Measurements from ENCODE around the gene RPL29. TPM values are rescaled to one million over a fixed set of nuclear protein-coding genes. Genes with fewer than 3 reads are reported as not detected.
"Not testable (repeated sequence)": the region's sequence is repeated elsewhere in the genome, so short reads cannot be mapped to it uniquely, and the experiment has no call there.

RPL29 gene
- total RNA-seq (623 TPM), polyA plus RNA-seq (1,824 TPM)

- DNase-seq (ENCODE audit: extremely low spot score) = peak; percentile 88
- WGBS = under 1% methylated on average over 40 of the region's 40 CpGs
- Histone ChIP-seq H3K27ac (ENCODE audit: low read depth) (peak within 1 kb of the TSS; percentile 87), H3K4me1 (ENCODE audit: insufficient read depth) (peaks cover 2% of the 10 kb centered on the region), H3K4me3 (ENCODE audit: low read depth, low read length) (peak within 1 kb of the TSS; percentile 66), H3K36me3 (ENCODE audit: insufficient read depth) (peaks cover 3% of the 10 kb centered on the region)
Measured at GRCh38 chr3:51995346-51996163, at the start of gene RPL29. RPL29 (minus strand) TSS chr3:51995895; CDS start chr3:51995461, 434 bp downstream.

GRCh38 chr3:52044869-52045619 lies 49.3 kb upstream of the RPL29 start:
- no peaks in the 10 kb centered on the region for H3K36me3 ChIP-seq (ENCODE audit: insufficient read depth)
- H3K27ac ChIP-seq (ENCODE audit: low read depth) = no peak overlapping the region
- no peaks in the 10 kb centered on the region for H3K4me1 ChIP-seq (ENCODE audit: insufficient read depth)
- H3K4me3 ChIP-seq (ENCODE audit: low read depth, low read length) = no peak overlapping the region
- 91% methylated on average over 18 of the region's 18 CpGs for WGBS
- no peak for DNase-seq (ENCODE audit: extremely low spot score)

- no peaks in the 10 kb centered on the region for H3K36me3 ChIP-seq (ENCODE audit: insufficient read depth)
- 61% methylated on average over 6 of the region's 6 CpGs for WGBS
- H3K4me3 ChIP-seq (ENCODE audit: low read depth, low read length) = no peak overlapping the region
- H3K4me1 ChIP-seq (ENCODE audit: insufficient read depth) = no peaks in the 10 kb centered on the region
- no peak for DNase-seq (ENCODE audit: extremely low spot score)
- H3K27ac ChIP-seq (ENCODE audit: low read depth) = no peak overlapping the region
Measured at GRCh38 chr3:52043750-52044149, 48.1 kb upstream of the RPL29 start.

GRCh38 chr3:52043039-52043438 lies 47.3 kb upstream of the RPL29 start:
- not testable (repeated sequence) for H3K36me3 ChIP-seq (ENCODE audit: insufficient read depth)

GRCh38 chr3:52041118-52041731 lies 45.5 kb upstream of the RPL29 start:
- no peak for DNase-seq (ENCODE audit: extremely low spot score)
- H3K4me1 ChIP-seq (ENCODE audit: insufficient read depth) = no peaks in the 10 kb centered on the region
- H3K4me3 ChIP-seq (ENCODE audit: low read depth, low read length) = no peak overlapping the region
- 72% methylated on average over 10 of the region's 10 CpGs for WGBS
- H3K36me3 ChIP-seq (ENCODE audit: insufficient read depth) = no peaks in the 10 kb centered on the region
- no peak overlapping the region for H3K27ac ChIP-seq (ENCODE audit: low read depth)

More at GRCh38 chr3:52043039-52043438, 47.3 kb upstream of the RPL29 start:
- not testable (repeated sequence) for H3K4me3 ChIP-seq (ENCODE audit: low read depth, low read length); H3K4me1 ChIP-seq (ENCODE audit: insufficient read depth); DNase-seq (ENCODE audit: extremely low spot score); H3K27ac ChIP-seq (ENCODE audit: low read depth)
- 93% methylated on average over 1 of the region's 1 CpG for WGBS

GRCh38 chr3:52040600-52040999 lies 44.9 kb upstream of the RPL29 start:
- no peak for DNase-seq (ENCODE audit: extremely low spot score)
- 85% methylated on average over 8 of the region's 8 CpGs for WGBS
- Histone ChIP-seq H3K4me1 (ENCODE audit: insufficient read depth) (no peaks in the 10 kb centered on the region), H3K4me3 (ENCODE audit: low read depth, low read length) (no peak overlapping the region), H3K27ac (ENCODE audit: low read depth) (no peak overlapping the region), H3K36me3 (ENCODE audit: insufficient read depth) (no peaks in the 10 kb centered on the region)

GRCh38 chr3:52039846-52040245 lies 44.2 kb upstream of the RPL29 start:
- Histone ChIP-seq H3K27ac (ENCODE audit: low read depth) (no peak overlapping the region), H3K4me1 (ENCODE audit: insufficient read depth) (no peaks in the 10 kb centered on the region), H3K36me3 (ENCODE audit: insufficient read depth) (no peaks in the 10 kb centered on the region), H3K4me3 (ENCODE audit: low read depth, low read length) (no peak overlapping the region)
- WGBS = 74% methylated on average over 17 of the region's 17 CpGs
- no peak for DNase-seq (ENCODE audit: extremely low spot score)

GRCh38 chr3:52039426-52039825 lies 43.7 kb upstream of the RPL29 start:
- Histone ChIP-seq H3K4me3 (ENCODE audit: low read depth, low read length) (no peak overlapping the region), H3K4me1 (ENCODE audit: insufficient read depth) (no peaks in the 10 kb centered on the region), H3K27ac (ENCODE audit: low read depth) (no peak overlapping the region), H3K36me3 (ENCODE audit: insufficient read depth) (no peaks in the 10 kb centered on the region)
- no peak for DNase-seq (ENCODE audit: extremely low spot score)
- 89% methylated on average over 4 of the region's 4 CpGs for whole genome bisulfite sequencing

GRCh38 chr3:52038227-52038626 lies 42.5 kb upstream of the RPL29 start:
- WGBS = 88% methylated on average over 6 of the region's 6 CpGs

GRCh38 chr3:52037291-52037690 lies 41.6 kb upstream of the RPL29 start:
- Histone ChIP-seq H3K4me3 (ENCODE audit: low read depth, low read length) (no peak overlapping the region), H3K4me1 (ENCODE audit: insufficient read depth) (no peaks in the 10 kb centered on the region), H3K36me3 (ENCODE audit: insufficient read depth) (no peaks in the 10 kb centered on the region), H3K27ac (ENCODE audit: low read depth) (no peak overlapping the region)
- 96% methylated on average over 4 of the region's 4 CpGs for WGBS
- no peak for DNase-seq (ENCODE audit: extremely low spot score)

More at GRCh38 chr3:52038227-52038626, 42.5 kb upstream of the RPL29 start:
- no peak for DNase-seq (ENCODE audit: extremely low spot score)
- no peaks in the 10 kb centered on the region for H3K4me1 ChIP-seq (ENCODE audit: insufficient read depth)
- no peak overlapping the region for H3K4me3 ChIP-seq (ENCODE audit: low read depth, low read length)
- H3K27ac ChIP-seq (ENCODE audit: low read depth) = no peak overlapping the region
- no peaks in the 10 kb centered on the region for H3K36me3 ChIP-seq (ENCODE audit: insufficient read depth)

- Histone ChIP-seq H3K36me3 (ENCODE audit: insufficient read depth) (no peaks in the 10 kb centered on the region), H3K27ac (ENCODE audit: low read depth) (no peak overlapping the region), H3K4me1 (ENCODE audit: insufficient read depth) (no peaks in the 10 kb centered on the region), H3K4me3 (ENCODE audit: low read depth, low read length) (no peak overlapping the region)
- whole genome bisulfite sequencing = 44% methylated on average over 5 of the region's 5 CpGs
- no peak for DNase-seq (ENCODE audit: extremely low spot score)
Measured at GRCh38 chr3:52036829-52037228, 41.1 kb upstream of the RPL29 start.

GRCh38 chr3:52036222-52036694 lies 40.6 kb upstream of the RPL29 start:
- DNase-seq (ENCODE audit: extremely low spot score) = no peak
- WGBS = 76% methylated on average over 5 of the region's 5 CpGs
- Histone ChIP-seq H3K27ac (ENCODE audit: low read depth) (no peak overlapping the region), H3K4me1 (ENCODE audit: insufficient read depth) (no peaks in the 10 kb centered on the region), H3K4me3 (ENCODE audit: low read depth, low read length) (no peak overlapping the region), H3K36me3 (ENCODE audit: insufficient read depth) (no peaks in the 10 kb centered on the region)

- Histone ChIP-seq H3K36me3 (ENCODE audit: insufficient read depth) (no peaks in the 10 kb centered on the region), H3K4me3 (ENCODE audit: low read depth, low read length) (no peak overlapping the region), H3K27ac (ENCODE audit: low read depth) (no peak overlapping the region), H3K4me1 (ENCODE audit: insufficient read depth) (no peaks in the 10 kb centered on the region)
- 87% methylated on average over 3 of the region's 3 CpGs for WGBS
- no peak for DNase-seq (ENCODE audit: extremely low spot score)
Measured at GRCh38 chr3:52034651-52035050, 39.0 kb upstream of the RPL29 start.
